ENCODE measurements around the gene ADAM19.

Gene ADAM19

GRCh38 chr5:157558681-157559080 lies 16.9 kb downstream of the ADAM19 start:
- Histone ChIP-seq H3K4me3 (replicated peaks; ENCODE audit: low read depth, low read length) (no peak overlapping the region), H3K27me3 (replicated peaks; ENCODE audit: control insufficient read depth, insufficient read depth, low read length) (no peaks in the 10 kb centered on the region), H3K36me3 (ENCODE audit: control insufficient read depth, insufficient read depth, low read length) (peaks cover 8% of the 10 kb centered on the region)
- no peak for DNase-seq (ENCODE audit: extremely low read depth, insufficient read length)
- TF ChIP-seq CTCF (IDR thresholded peaks at IDR 0.05; ENCODE audit: insufficient read depth, low read length, poor library complexity, severe bottlenecking) = no peak

GRCh38 chr5:157558041-157558595 lies 17.5 kb downstream of the ADAM19 start:
- peaks cover 6% of the 10 kb centered on the region for H3K36me3 ChIP-seq (ENCODE audit: control insufficient read depth, insufficient read depth, low read length)
- DNase-seq (ENCODE audit: extremely low read depth, insufficient read length) = no peak
- TF ChIP-seq CTCF (IDR thresholded peaks at IDR 0.05; ENCODE audit: insufficient read depth, low read length, poor library complexity, severe bottlenecking) = no peak
- H3K4me3 ChIP-seq (replicated peaks; ENCODE audit: low read depth, low read length) = no peak overlapping the region
- H3K27me3 ChIP-seq (replicated peaks; ENCODE audit: control insufficient read depth, insufficient read depth, low read length) = no peaks in the 10 kb centered on the region

GRCh38 chr5:157556615-157557418 lies 18.8 kb downstream of the ADAM19 start:
- Histone ChIP-seq H3K4me3 (replicated peaks; ENCODE audit: low read depth, low read length) (no peak overlapping the region), H3K27me3 (replicated peaks; ENCODE audit: control insufficient read depth, insufficient read depth, low read length) (no peaks in the 10 kb centered on the region), H3K36me3 (ENCODE audit: control insufficient read depth, insufficient read depth, low read length) (no peaks in the 10 kb centered on the region; the same call in 1 of the 2 replicates)
- no peak for DNase-seq (ENCODE audit: extremely low read depth, insufficient read length)
- no peak for TF ChIP-seq CTCF (IDR thresholded peaks at IDR 0.05; ENCODE audit: insufficient read depth, low read length, poor library complexity, severe bottlenecking)

- no peak for DNase-seq (ENCODE audit: extremely low read depth, insufficient read length)
- no peak for TF ChIP-seq CTCF (IDR thresholded peaks at IDR 0.05; ENCODE audit: insufficient read depth, low read length, poor library complexity, severe bottlenecking)
- no peaks in the 10 kb centered on the region; the same call in 1 of the 2 replicates for H3K36me3 ChIP-seq (ENCODE audit: control insufficient read depth, insufficient read depth, low read length)
These were observed 20.4 kb downstream of the ADAM19 start for GRCh38 chr5:157555037-157555640.

GRCh38 chr5:157554179-157555036 lies 21.2 kb downstream of the ADAM19 start:
- DNase-seq (ENCODE audit: extremely low read depth, insufficient read length) = no peak
- Histone ChIP-seq H3K27me3 (replicated peaks; ENCODE audit: control insufficient read depth, insufficient read depth, low read length) (no peaks in the 10 kb centered on the region), H3K4me3 (replicated peaks; ENCODE audit: low read depth, low read length) (no peak overlapping the region), H3K36me3 (ENCODE audit: control insufficient read depth, insufficient read depth, low read length) (no peaks in the 10 kb centered on the region; the same call in 1 of the 2 replicates)
- no peak for TF ChIP-seq CTCF (IDR thresholded peaks at IDR 0.05; ENCODE audit: insufficient read depth, low read length, poor library complexity, severe bottlenecking)

More at GRCh38 chr5:157555037-157555640, 20.4 kb downstream of the ADAM19 start:
- no peak overlapping the region for H3K4me3 ChIP-seq (replicated peaks; ENCODE audit: low read depth, low read length)
- no peaks in the 10 kb centered on the region for H3K27me3 ChIP-seq (replicated peaks; ENCODE audit: control insufficient read depth, insufficient read depth, low read length)
